ENCODE measurements around the gene MCTP2.

Gene MCTP2

DNA sequence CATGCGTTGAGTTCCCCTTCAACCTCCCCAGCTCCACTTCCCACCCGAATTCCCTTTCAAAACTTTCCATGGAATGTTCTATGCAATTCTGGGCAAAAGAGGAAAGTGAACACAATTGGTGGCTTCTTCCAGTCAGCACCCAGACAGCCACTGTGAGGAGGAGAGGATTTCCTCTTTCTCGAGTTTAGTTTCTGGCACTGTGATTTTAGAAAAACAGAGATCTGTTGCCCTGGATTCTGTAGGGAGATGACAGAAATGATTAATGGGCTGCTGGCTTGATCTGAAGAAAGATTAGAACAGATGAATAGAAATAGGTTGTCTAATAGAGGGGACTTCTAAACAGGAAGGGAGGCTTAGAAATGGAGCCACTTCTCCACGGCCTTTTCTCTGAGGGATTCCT lies 172.0 kb downstream of the MCTP2 start:
- DNase-seq = no peak

GRCh38 chr15:94404733-94405283 lies 173.4 kb downstream of the MCTP2 start:
- no peak for DNase-seq

DNA sequence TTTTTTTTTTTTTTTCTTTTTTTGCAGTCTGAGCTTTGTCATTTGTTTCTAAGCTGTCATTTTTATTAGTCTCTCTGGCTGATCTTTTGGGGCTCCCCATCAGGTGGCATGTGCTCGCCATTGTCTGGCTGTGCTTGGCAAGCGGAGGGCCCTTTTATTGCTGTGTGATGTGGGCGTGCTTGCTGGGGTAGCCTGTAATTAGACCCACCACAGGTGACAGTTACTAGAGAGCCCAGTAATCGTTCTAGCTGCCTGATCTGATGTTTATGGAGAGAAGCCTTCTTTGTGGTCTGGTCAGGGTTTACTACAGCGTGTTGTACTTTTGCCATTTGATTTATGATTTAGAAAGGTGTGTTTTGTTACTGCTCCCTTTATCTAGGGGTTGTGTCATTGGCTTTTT lies 179.9 kb downstream of the MCTP2 start:
- DNase-seq = no peak

- no peak for DNase-seq
Observed at GRCh38 chr15:94411846-94412245, 180.5 kb downstream of the MCTP2 start.

GRCh38 chr15:94412979-94413746 lies 181.8 kb downstream of the MCTP2 start:
- DNase-seq = no peak

GRCh38 chr15:94414916-94415315 lies 183.6 kb downstream of the MCTP2 start:
- DNase-seq = no peak

- DNase-seq = no peak
Observed at GRCh38 chr15:94416267-94416666, 184.9 kb downstream of the MCTP2 start.

DNA sequence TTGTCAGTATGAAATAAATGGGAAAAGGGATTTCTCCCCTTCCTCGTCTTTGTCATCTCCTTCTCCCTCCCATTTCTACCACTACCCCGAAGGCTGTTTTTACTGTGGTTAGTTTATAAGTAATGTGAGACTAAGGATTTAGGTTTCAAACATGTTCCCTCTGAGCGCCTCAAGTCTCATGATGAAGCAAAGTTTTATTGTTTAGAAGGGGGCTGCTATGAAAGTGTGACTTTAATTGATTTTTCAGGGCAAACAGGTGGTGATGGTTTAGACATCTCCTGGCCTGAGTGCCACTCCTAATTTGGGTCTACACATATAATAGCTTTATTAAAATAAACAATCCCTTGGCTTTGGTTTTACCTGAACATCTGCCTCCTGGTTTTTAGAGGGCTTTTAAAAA lies 185.5 kb downstream of the MCTP2 start:
- DNase-seq = no peak

DNA sequence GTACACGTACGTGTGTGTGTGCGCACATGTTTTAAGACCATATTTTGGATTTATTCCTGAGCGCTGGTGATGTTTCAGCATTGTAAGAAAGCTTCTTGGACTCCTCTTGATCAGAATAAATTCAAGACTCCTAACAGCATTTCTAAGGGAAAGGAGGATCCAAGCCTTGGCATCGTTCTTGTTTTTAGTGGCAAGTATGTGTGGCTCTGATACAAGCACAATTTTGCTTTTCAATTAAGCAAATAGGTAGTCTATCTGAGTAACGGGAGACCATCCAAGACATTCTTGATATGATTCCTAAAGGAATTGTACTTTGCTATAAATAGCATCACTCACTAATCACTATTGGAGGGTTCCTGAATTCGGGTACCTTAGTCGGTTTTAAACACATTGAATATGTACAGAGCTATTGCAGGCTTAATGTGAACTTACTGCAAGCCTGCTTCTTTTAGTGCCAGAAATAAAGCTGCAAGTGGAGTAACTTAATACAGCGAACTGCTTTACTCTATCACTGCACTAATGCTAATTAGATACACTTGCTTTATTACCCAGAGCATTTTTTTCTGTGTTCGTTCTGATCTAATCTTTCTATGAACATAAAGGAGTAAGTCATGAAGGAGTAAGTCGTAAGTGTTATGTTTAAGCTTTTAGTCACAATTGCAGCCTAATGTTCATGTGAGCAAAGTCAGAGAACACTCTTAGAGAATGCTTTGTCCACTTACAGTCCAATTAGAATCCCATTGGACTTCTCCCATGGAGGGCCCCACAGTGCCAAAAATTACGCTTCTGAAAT lies 186.3 kb downstream of the MCTP2 start:
- no peak for DNase-seq

DNA sequence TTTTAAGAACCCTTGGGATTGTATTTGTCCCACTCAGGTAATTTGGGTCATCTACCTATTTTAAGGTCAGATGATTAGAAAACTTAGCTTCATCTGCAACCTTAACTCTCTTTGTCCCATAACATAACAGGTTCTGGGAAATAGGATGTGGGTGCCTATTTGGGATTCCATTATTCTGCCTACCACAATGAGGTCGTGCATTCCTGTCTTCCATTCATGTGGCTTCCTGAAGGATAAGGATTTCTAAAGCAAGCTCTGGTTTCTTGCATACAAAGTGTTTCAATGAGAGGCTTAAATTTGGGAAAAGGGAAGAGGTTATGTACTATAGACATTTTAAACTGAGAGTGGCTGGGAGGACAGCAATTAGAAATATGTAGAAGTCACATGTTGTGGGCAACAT lies 190.3 kb downstream of the MCTP2 start:
- DNase-seq = no peak

GRCh38 chr15:94432279-94432678 lies 200.9 kb downstream of the MCTP2 start:
- no peak for DNase-seq

GRCh38 chr15:94439158-94439557 lies 207.8 kb downstream of the MCTP2 start:
- DNase-seq = no peak

DNA sequence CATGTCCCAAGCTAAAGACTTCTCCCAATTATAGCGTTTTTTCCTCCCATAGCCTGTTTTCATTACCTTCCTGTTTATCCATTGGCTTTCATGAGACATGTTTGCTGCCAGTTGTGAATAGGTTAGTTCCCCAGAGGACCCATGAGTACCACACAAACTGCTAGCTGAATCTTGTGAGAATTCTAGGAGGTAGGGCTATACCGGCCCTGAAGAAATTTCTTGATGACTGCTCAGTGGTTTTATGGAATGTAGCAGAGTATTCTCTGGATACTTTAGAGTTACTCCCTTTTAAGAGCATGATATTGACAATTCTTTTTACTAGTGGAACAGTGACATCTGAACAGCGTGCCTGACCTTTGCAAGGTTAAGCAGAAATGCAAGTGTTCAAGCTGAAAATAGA lies 210.4 kb downstream of the MCTP2 start:
- DNase-seq = no peak

GRCh38 chr15:94442480-94442879 lies 211.1 kb downstream of the MCTP2 start:
- no peak for DNase-seq

GRCh38 chr15:94443186-94443585 lies 211.8 kb downstream of the MCTP2 start:
- no peak for DNase-seq

DNA sequence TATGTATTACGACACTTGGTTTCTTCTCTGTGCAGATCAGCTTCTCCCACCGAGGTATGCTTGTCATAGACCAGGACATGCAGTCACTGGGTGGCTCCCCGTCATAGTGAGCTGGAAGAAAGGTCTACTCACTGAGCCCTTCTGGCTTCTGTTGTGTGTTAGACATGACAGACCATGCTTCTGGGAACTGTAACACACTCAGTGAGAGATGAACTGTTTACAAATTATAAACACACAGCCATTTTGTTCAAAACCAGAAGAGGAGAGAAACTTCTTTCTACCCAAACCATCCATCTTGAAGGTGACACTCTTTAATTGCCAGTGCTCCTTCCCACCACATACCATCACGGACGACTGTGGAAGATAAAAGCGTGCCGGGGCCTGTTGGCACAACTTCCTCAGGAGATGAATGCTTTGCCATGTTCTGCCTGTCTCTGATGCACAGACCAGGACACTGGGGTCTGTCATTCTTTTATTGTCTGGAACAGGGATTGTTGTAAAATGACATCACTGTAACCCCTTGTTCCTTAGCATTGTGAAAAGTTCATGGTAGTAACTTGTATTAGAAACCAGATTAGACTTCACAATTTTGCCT lies 214.3 kb downstream of the MCTP2 start:
- DNase-seq = no peak

GRCh38 chr15:94446441-94446840 lies 215.1 kb downstream of the MCTP2 start:
- no peak for DNase-seq

DNA sequence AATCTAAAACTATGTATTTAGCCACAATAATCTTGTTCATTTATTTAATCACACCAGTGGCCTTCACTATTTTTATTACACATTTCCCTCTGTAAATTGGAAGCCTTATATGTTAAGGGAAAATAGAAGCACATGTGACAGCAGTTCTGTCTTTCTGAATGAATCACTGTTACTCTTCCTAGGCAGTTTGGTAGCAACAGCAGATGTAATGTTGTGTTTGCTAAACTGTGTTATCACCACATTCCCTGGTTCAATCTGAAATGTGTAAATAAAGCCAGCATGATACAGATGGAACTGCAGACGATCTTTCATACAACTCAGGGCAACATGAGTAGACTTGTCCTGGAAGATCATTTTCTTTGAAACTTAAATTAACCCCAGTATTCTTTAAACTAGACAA lies 220.1 kb downstream of the MCTP2 start:
- no peak for DNase-seq

DNA sequence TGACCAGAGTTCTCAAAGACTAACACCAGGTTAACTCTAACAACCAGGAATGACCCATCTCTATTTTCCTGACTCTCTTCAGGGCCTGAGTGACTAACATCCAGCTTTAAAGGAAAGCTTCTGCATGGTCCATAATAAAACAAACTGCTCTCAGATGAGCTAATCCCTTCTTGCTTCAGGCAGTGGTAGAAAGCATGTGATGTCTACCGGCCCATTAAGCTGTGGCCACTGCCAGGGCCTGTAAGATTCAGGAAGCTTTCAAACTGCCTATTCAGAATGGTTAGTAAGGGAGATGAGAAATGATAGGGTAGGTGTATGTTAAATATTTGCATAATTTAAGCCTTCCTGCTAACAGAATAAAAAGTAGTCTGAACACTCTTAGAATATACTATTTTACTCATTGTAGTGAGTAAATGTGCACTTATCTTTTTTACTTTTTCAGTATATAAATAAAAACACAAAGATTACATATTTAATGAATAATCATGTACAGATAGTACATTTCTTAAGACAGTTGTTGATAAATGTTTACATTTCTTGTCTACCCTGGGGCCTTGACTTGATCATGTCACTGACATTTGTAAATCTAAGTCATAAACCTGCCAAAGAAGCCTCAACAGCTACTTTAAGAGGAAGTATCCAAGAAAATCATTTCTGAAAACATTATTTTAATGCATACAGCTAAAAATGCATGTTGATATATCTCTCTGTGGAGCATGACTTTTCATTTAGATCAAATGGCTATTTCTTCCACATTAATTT lies 222.0 kb downstream of the MCTP2 start:
- DNase-seq = no peak

- DNase-seq = no peak
Observed at GRCh38 chr15:94455297-94455696, 223.9 kb downstream of the MCTP2 start.

DNA sequence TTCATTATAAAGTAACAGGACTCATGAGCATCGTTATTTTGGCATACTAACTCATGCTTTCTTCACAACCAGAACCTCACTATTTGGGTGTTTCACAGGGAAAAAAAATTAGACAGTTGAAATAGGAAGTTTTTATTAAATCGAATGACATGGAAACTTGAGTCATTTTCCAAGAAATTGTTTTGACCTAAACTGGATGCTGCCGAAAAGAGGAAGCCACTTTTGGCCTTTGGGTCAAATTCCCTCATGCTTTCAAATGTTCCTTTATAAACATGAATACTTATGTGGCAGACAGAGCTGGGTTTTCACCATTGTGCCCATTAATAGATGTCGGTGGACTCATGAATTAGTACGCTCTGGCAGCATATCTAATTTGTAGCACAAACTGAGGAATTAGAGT lies 224.9 kb downstream of the MCTP2 start:
- DNase-seq = no peak

DNA sequence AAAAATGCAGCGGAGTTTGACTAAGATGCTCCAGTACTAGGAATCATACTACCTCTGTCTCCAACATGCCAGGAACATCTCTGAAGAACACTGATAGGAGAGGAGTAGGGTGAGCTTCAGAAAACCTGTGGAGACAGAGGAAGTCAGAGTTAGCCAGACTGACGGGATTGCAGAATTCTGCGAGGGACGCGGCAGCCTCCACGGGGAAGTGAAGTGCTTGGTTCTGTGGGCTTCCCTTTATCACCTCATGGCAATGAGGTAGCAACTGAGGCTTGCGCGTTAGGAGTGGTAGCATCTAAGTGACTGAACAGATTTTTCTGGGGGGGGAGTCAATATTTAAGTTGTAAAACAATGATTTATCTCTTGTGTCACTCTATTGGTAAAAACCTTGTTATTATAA lies 226.3 kb downstream of the MCTP2 start:
- no peak for DNase-seq

GRCh38 chr15:94460624-94461023 lies 229.3 kb downstream of the MCTP2 start:
- DNase-seq = no peak
